Astrocyte (in vitro differentiated cells and primary cell): ENCODE data around the gene ZNF317. TPM values are rescaled to one million over a fixed set of nuclear protein-coding genes. Genes with fewer than 3 reads are reported as not detected.

Experiments
- DNase-seq: peaks from one replicate; pipeline ENCODE4 v3.0.0-alpha.2; 2010; ENCODE audit warnings: low read depth
- FAIRE-seq: peaks from 2 replicates; lab custom pipeline; 2011; peaks lifted over from hg19 to GRCh38; lab: Jason Lieb, UNC
- H2AFZ ChIP-seq: 2 replicates; pipeline ENCODE4 v1.6.0; 2012; ENCODE audit warnings: low read depth, low read length, inconsistent platforms
- H3K27ac ChIP-seq: 2 replicates; pipeline ENCODE4 v1.5.1; 2011; ENCODE audit warnings: low read depth, low read length, inconsistent platforms
- H3K27me3 ChIP-seq: 2 replicates; pipeline ENCODE4 v1.6.0; 2011; ENCODE audit warnings: low read length, inconsistent platforms; ENCODE audit not compliant: insufficient read depth
- H3K36me3 ChIP-seq: 2 replicates; pipeline ENCODE4 v1.5.1; 2011; ENCODE audit warnings: low read length, inconsistent platforms; ENCODE audit not compliant: insufficient read depth
- H3K4me1 ChIP-seq: 2 replicates; pipeline ENCODE4 v1.5.1; 2011; ENCODE audit warnings: low read length, inconsistent platforms; ENCODE audit not compliant: insufficient read depth
- H3K4me2 ChIP-seq: 2 replicates; pipeline ENCODE4 v1.6.0; 2012; ENCODE audit warnings: low read length, inconsistent platforms
- H3K4me3 ChIP-seq: 2 replicates; pipeline ENCODE4 v1.5.1; 2011; ENCODE audit warnings: low read depth, mild to moderate bottlenecking, low read length, inconsistent platforms; ENCODE audit not compliant: insufficient read depth
- H3K79me2 ChIP-seq: 2 replicates; pipeline ENCODE4 v1.6.0; 2012; ENCODE audit warnings: mild to moderate bottlenecking, low read length, inconsistent platforms; ENCODE audit not compliant: insufficient read depth
- H3K9ac ChIP-seq: 2 replicates; pipeline ENCODE4 v1.6.0; 2012; ENCODE audit warnings: mild to moderate bottlenecking, low read length, inconsistent platforms
- H3K9me3 ChIP-seq: 2 replicates; pipeline ENCODE4 v1.5.1; 2012; ENCODE audit warnings: low read depth, mild to moderate bottlenecking, low read length, inconsistent platforms; ENCODE audit not compliant: insufficient read depth
- H4K20me1 ChIP-seq: 2 replicates; pipeline ENCODE4 v1.6.0; 2012; ENCODE audit warnings: low read length, inconsistent platforms; ENCODE audit not compliant: insufficient read depth
- H3K27ac Mint-ChIP-seq: one replicate; pipeline ENCODE4 v1.8.0; 2021; ENCODE audit warnings: mild to moderate bottlenecking, mixed read lengths; ENCODE audit not compliant: unreplicated experiment
- H3K27me3 Mint-ChIP-seq: one replicate; pipeline ENCODE4 v1.8.0; 2021; ENCODE audit warnings: low read depth, mixed read lengths; ENCODE audit not compliant: unreplicated experiment
- H3K36me3 Mint-ChIP-seq: one replicate; pipeline ENCODE4 v1.8.0; 2021; ENCODE audit warnings: low read depth, mixed read lengths; ENCODE audit not compliant: unreplicated experiment
- H3K4me1 Mint-ChIP-seq: one replicate; pipeline ENCODE4 v1.8.0; 2021; ENCODE audit warnings: low read depth, mixed read lengths; ENCODE audit not compliant: unreplicated experiment
- H3K4me3 Mint-ChIP-seq: one replicate; pipeline ENCODE4 v1.8.0; 2021; ENCODE audit warnings: mild to moderate bottlenecking, moderate library complexity, mixed read lengths; ENCODE audit not compliant: unreplicated experiment
- H3K9me3 Mint-ChIP-seq: one replicate; pipeline ENCODE4 v1.8.0; 2021; ENCODE audit warnings: mild to moderate bottlenecking, mixed read lengths; ENCODE audit not compliant: unreplicated experiment
- EZH2 ChIP-seq: IDR thresholded peaks from 2 replicates; pipeline ENCODE4 v1.6.1; 2012; ENCODE audit warnings: mild to moderate bottlenecking, low read length, inconsistent platforms; ENCODE audit not compliant: insufficient read depth
- total RNA-seq: library from RNA; stranded (reverse); gene quantifications from 2 replicates; pipeline ENCODE4 v1.2.1, GENCODE V29; 2021
- TF ChIP-seq, protein P1 (sequence below): IDR thresholded peaks from 2 replicates; pipeline ENCODE4 v1.5.1; 2011; ENCODE audit warnings: low read depth, mild to moderate bottlenecking, inconsistent platforms, low read length, moderate library complexity; ENCODE audit not compliant: insufficient read depth

Gene ZNF317
- total RNA-seq, 1 donor from 2014 or later, result 32.9 TPM

DNA sequence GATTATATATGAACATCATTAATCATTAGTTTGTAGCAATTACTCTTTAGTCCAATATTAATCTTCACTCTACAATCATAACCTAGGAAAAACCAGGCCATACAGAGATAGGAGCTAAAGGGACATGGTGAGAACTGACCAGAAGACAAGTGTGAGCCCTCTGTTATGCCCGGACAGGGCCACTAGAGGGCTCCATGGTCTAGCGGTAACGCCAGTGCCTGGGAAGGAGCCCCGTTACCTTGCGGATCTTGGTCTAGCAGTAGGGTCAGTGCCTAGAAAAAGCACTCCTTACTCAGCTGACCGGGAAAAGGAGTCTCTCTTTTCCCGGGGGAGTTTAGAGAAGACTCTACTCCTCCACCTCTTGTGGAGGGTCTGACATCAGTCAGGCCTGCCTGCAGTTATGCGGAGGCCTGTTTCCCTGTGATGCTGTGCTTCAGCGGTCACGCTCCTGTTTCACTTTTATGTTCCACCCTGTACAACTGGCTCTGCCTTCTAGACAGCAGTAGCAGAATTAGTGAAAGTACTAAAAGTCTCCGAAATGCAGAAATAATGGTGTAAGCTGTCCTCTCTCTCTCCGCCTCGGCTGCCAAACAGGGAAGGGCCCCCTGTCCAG is 65.4 kb downstream of the ZNF317 start:
- H3K4me1 ChIP-seq, result no peaks in the 10 kb centered on the region
- H3K79me2 ChIP-seq, result no peaks in the 10 kb centered on the region
- FAIRE-seq (peak; percentile 29), DNase-seq (peak; percentile 21)
- H2AFZ ChIP-seq, result peak overlapping the region; percentile 63
- Mint-ChIP-seq H3K4me1 (no peaks in the 10 kb centered on the region), H3K27ac (no peak overlapping the region), H3K36me3 (no peaks in the 10 kb centered on the region), H3K9me3 (peaks cover 9% of the 10 kb centered on the region), H3K27me3 (no peaks in the 10 kb centered on the region), H3K4me3 (no peak overlapping the region)
- H3K9me3 ChIP-seq, result no peaks in the 10 kb centered on the region
- peak overlapping the region; percentile 72 for H3K4me2 ChIP-seq
- TF ChIP-seq EZH2, result no peak
- TF ChIP-seq, protein P1, sequence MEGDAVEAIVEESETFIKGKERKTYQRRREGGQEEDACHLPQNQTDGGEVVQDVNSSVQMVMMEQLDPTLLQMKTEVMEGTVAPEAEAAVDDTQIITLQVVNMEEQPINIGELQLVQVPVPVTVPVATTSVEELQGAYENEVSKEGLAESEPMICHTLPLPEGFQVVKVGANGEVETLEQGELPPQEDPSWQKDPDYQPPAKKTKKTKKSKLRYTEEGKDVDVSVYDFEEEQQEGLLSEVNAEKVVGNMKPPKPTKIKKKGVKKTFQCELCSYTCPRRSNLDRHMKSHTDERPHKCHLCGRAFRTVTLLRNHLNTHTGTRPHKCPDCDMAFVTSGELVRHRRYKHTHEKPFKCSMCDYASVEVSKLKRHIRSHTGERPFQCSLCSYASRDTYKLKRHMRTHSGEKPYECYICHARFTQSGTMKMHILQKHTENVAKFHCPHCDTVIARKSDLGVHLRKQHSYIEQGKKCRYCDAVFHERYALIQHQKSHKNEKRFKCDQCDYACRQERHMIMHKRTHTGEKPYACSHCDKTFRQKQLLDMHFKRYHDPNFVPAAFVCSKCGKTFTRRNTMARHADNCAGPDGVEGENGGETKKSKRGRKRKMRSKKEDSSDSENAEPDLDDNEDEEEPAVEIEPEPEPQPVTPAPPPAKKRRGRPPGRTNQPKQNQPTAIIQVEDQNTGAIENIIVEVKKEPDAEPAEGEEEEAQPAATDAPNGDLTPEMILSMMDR, result peak; percentile 66
- H3K27ac ChIP-seq, result no peak overlapping the region
- H3K4me3 ChIP-seq, result no peak overlapping the region
- peak overlapping the region; percentile 31 for H3K9ac ChIP-seq
- H4K20me1 ChIP-seq, result no peaks in the 10 kb centered on the region
- H3K27me3 ChIP-seq, result no peaks in the 10 kb centered on the region
- no peaks in the 10 kb centered on the region for H3K36me3 ChIP-seq

Other genes starting within 250 kb of the ZNF317 start
- not detected in 2 replicates for gene MUC16, start 130.0 kb upstream of the ZNF317 start, total RNA-seq
- not detected in 2 replicates for gene OR1M1, start 53.3 kb upstream of the ZNF317 start, total RNA-seq
- gene OR7G2, start 32.9 kb upstream of the ZNF317 start, total RNA-seq, result not detected in 2 replicates
- not detected in 2 replicates for gene OR7G1, start 24.6 kb upstream of the ZNF317 start, total RNA-seq
- not detected in 2 replicates for gene OR7G3, start 13.4 kb upstream of the ZNF317 start, total RNA-seq
- not detected in 2 replicates for gene OR7D2, start 38.6 kb downstream of the ZNF317 start, total RNA-seq
- not detected in 2 replicates for gene OR7D4, start 79.2 kb downstream of the ZNF317 start, total RNA-seq
- gene OR7E24, start 110.5 kb downstream of the ZNF317 start, total RNA-seq, result not detected in 2 replicates
- gene ZNF699, start 169.4 kb downstream of the ZNF317 start, total RNA-seq, result 2.8 and 3.0 TPM in 2 replicates
- gene ZNF559, start 183.8 kb downstream of the ZNF317 start, total RNA-seq, result 4.7 and 5.5 TPM in 2 replicates
- 1.2 and 1.7 TPM in 2 replicates for gene ZNF177, start 222.6 kb downstream of the ZNF317 start, total RNA-seq